Sigmoid colon (tissue), 7 donors: ENCODE results near the gene HNRNPAB. TPM values are rescaled to one million over a fixed set of nuclear protein-coding genes. Genes with fewer than 3 reads are reported as not detected.

Experiments used
- DNase-seq: peaks from one replicate; pipeline ENCODE4 v3.0.0-alpha.2; 2019
- H3K27ac ChIP-seq, 4 donors: fragments of 200-600 bp; sonication (generic); one replicate each; pipeline ENCODE4 v1.5.1; 2016 to 2019; ENCODE audit warnings: mild to moderate bottlenecking in 1 of 4
- H3K27me3 ChIP-seq, 3 donors: fragments of 200-600 bp; sonication (generic); one replicate each; pipeline ENCODE4 v1.5.1; 2019; ENCODE audit warnings: mild to moderate bottlenecking in 1 of 3
- H3K36me3 ChIP-seq, 4 donors: fragments of 200-600 bp; sonication (generic); one replicate each; pipeline ENCODE4 v1.5.1; 2016 to 2019
- H3K4me1 ChIP-seq, 4 donors: fragments of 200-600 bp; sonication (generic); one replicate each; pipeline ENCODE4 v1.5.1; 2017 to 2019
- H3K4me3 ChIP-seq, 4 donors: fragments of 200-600 bp; sonication (generic); one replicate each; pipeline ENCODE4 v1.5.1; 2017 to 2019; ENCODE audit warnings: mild to moderate bottlenecking in 2 of 4, moderate library complexity in 1 of 4
- H3K9me3 ChIP-seq, 4 donors: fragments of 200-600 bp in 3 of 4; sonication (generic) in 3 of 4; one replicate each; pipeline versions ENCODE4 v1.5.1 to v1.6.1; 2013 to 2019
- CTCF ChIP-seq, 4 experiments: fragments of 450-650 bp in 3 of 4; fragments of 200-600 bp in 1 of 4; IDR thresholded peaks; one replicate each; pipeline ENCODE4 v1.5.1; 2016 to 2019; ENCODE audit warnings: antibody characterized with exemption in 4 of 4, mild to moderate bottlenecking in 3 of 4, moderate library complexity in 2 of 4
- EP300 ChIP-seq, 4 donors: sonication (generic); formaldehyde crosslinking; IDR thresholded peaks; one replicate each; pipeline ENCODE4 v1.6.1; 2017; ENCODE audit warnings: antibody characterized with exemption in 4 of 4
- POLR2A ChIP-seq, 2 donors: fragments of 450-650 bp; IDR thresholded peaks; one replicate each; pipeline ENCODE4 v1.6.1; 2016; ENCODE audit warnings: antibody characterized with exemption in 2 of 2, mild to moderate bottlenecking in 2 of 2, moderate library complexity in 2 of 2
- POLR2AphosphoS5 ChIP-seq, 4 donors: sonication (generic); formaldehyde crosslinking; IDR thresholded peaks; one replicate each; pipeline ENCODE4 v1.6.1; 2017; ENCODE audit warnings: antibody characterized with exemption in 4 of 4
- WGBS, 2 donors: extraction: QIAGEN DNeasy Blood & Tissue Kit; methylation state at CpG; one replicate each; pipeline ENCODE4 v1.1.7; 2013; 5-methylcytosine and 5-hydroxymethylcytosine counted together
- intact Hi-C: fragments of 100-400 bp; cut with DNase I; formaldehyde crosslinking; loops from one replicate; pipeline ENCODE4 v1.15.1; 2023
- polyA plus RNA-seq, 3 donors: library from polyadenylated mRNA; stranded (reverse); fragments of 200-250 nt; gene quantifications; one replicate each; pipeline ENCODE4 v1.2.3, GENCODE V29; 2013
- total RNA-seq, 4 donors: library from RNA; depleted of rRNA; stranded (reverse); fragments of >200 nt; gene quantifications; one replicate each; pipeline ENCODE4 v1.1.0, GENCODE V29; 2016
- donor health status: healthy with polysubstance abuse.
- donor health status: Bipolar disorder and iron deficiency.
- donor health status: healthy.

The HNRNPAB gene
- total and polyA plus RNA-seq, 7 donors = 77.8 to 227 (median 101) TPM

- no peak for TF ChIP-seq POLR2AphosphoS5 (IDR thresholded peaks at IDR 0.05)
- TF ChIP-seq EP300 (IDR thresholded peaks at IDR 0.05) = no peak
- no peak for TF ChIP-seq CTCF (IDR thresholded peaks at IDR 0.05)
- no peak for TF ChIP-seq POLR2A (IDR thresholded peaks at IDR 0.05)
- H3K27me3 ChIP-seq = no peaks in the 10 kb centered on the region
- intact Hi-C loops = no loop called here
- H3K9me3 ChIP-seq = no peaks in the 10 kb centered on the region
- 79 to 86% methylated on average over 11 of the region's 11 CpGs for WGBS, 2 donors
- H3K4me3 ChIP-seq = no peak overlapping the region
- H3K4me1 ChIP-seq = peaks cover 0 to 3% (median under 1%) of the 10 kb centered on the region in 4 donors
- DNase-seq = peak; percentile 18
- no peaks in the 10 kb centered on the region for H3K36me3 ChIP-seq
- no peak overlapping the region for H3K27ac ChIP-seq
Measured at GRCh38 chr5:178198706-178199105, 5.6 kb upstream of the HNRNPAB start.

- Histone ChIP-seq H3K9me3 (no peaks in the 10 kb centered on the region), H3K4me1 (peaks cover 0 to 5% (median 2%) of the 10 kb centered on the region in 4 donors), H3K27me3 (no peaks in the 10 kb centered on the region), H3K27ac (no peak overlapping the region), H3K36me3 (no peaks in the 10 kb centered on the region), H3K4me3 (no peak overlapping the region)
- TF ChIP-seq CTCF (IDR thresholded peaks at IDR 0.05) = no peak
- peak; percentile 28 for DNase-seq
- WGBS, 2 donors = 88 to 91% methylated on average over 12 of the region's 12 CpGs
- intact Hi-C loops = loop anchor here (10.0 kb wide), 1 partner anchor 1355 kb away; the partner anchor contains the start of gene RUFY1
Measured at GRCh38 chr5:178199581-178200434, 4.5 kb upstream of the HNRNPAB start.

GRCh38 chr5:178201221-178201926, 3.0 kb upstream of the HNRNPAB start:
- DNase-seq = peak; percentile 30
- H3K27me3 ChIP-seq = no peaks in the 10 kb centered on the region
- H3K4me1 ChIP-seq = peaks cover 0 to 16% (median 12%) of the 10 kb centered on the region in 4 donors
- H3K9me3 ChIP-seq = no peaks in the 10 kb centered on the region
- no peak for TF ChIP-seq POLR2A (IDR thresholded peaks at IDR 0.05)
- TF ChIP-seq POLR2AphosphoS5 (IDR thresholded peaks at IDR 0.05) = no peak
- TF ChIP-seq EP300 (IDR thresholded peaks at IDR 0.05) = no peak
- TF ChIP-seq CTCF (IDR thresholded peaks at IDR 0.05) = no peak
- H3K4me3 ChIP-seq = no peak overlapping the region
- no peak overlapping the region for H3K27ac ChIP-seq
- intact Hi-C loops = loop anchor here (10.0 kb wide), 1 partner anchor 1353 kb away; the partner anchor contains the start of gene RUFY1
- whole genome bisulfite sequencing, 2 donors = 77 to 88% methylated on average over 14 of the region's 14 CpGs
- peaks cover 0 to 3% (median 1%) of the 10 kb centered on the region in 4 donors for H3K36me3 ChIP-seq

- Histone ChIP-seq H3K9me3 (no peaks in the 10 kb centered on the region), H3K27me3 (no peaks in the 10 kb centered on the region), H3K27ac (no peak overlapping the region), H3K4me3 (no peak overlapping the region), H3K36me3 (peaks cover 0 to 8% (median 4%) of the 10 kb centered on the region in 4 donors), H3K4me1 (peaks cover 0 to 21% (median 17%) of the 10 kb centered on the region in 4 donors)
- intact Hi-C loops = loop anchor here (10.0 kb wide), 1 partner anchor 1353 kb away; the partner anchor contains the start of gene RUFY1
- TF ChIP-seq POLR2A (IDR thresholded peaks at IDR 0.05) (no peak), CTCF (IDR thresholded peaks at IDR 0.05) (no peak), POLR2AphosphoS5 (IDR thresholded peaks at IDR 0.05) (no peak), EP300 (IDR thresholded peaks at IDR 0.05) (no peak)
- WGBS, 2 donors = 38 to 41% methylated on average over 2 of the region's 2 CpGs
- peak; percentile 50 for DNase-seq
Measured at GRCh38 chr5:178201927-178202235, 2.5 kb upstream of the HNRNPAB start.
